Stomach (tissue), 9 donors: ENCODE data around the gene DNAJC3. TPM values are rescaled to one million over a fixed set of nuclear protein-coding genes. Genes with fewer than 3 reads are reported as not detected.
"Not testable (repeated sequence)": the region's sequence is repeated elsewhere in the genome, so short reads cannot be mapped to it uniquely, and the experiment has no call there.

Source experiments
- DNase-seq, 2 donors: peaks; one replicate each; pipeline versions ENCODE4 v3.0.0 to v3.0.0-alpha.2; 2013 to 2019
- H3K27ac ChIP-seq, 5 donors: fragments of 200-600 bp in 4 of 5; sonication (generic) in 4 of 5; one replicate each; pipeline ENCODE4 v1.5.1; 2013 to 2019; ENCODE audit warnings: mild to moderate bottlenecking in 1 of 5, moderate library complexity in 1 of 5
- H3K27me3 ChIP-seq, 3 donors: fragments of 200-600 bp; sonication (generic); one replicate each; pipeline ENCODE4 v1.5.1; 2017 to 2019; ENCODE audit warnings: mixed run types in 1 of 3
- H3K36me3 ChIP-seq, 4 donors: fragments of 200-600 bp; sonication (generic); 1 replicate in 3 of 4; 2 replicates in 1 of 4; pipeline ENCODE4 v1.5.1; 2016 to 2019
- H3K4me1 ChIP-seq, 4 donors: fragments of 200-600 bp; sonication (generic); one replicate each; pipeline ENCODE4 v1.5.1; 2016 to 2019
- H3K4me3 ChIP-seq, 4 donors: fragments of 200-600 bp; sonication (generic) in 3 of 4; one replicate each; pipeline ENCODE4 v1.5.1; 2016 to 2019; ENCODE audit warnings: mild to moderate bottlenecking in 1 of 4
- H3K9me3 ChIP-seq, 4 donors: fragments of 200-600 bp; sonication (generic); one replicate each; pipeline ENCODE4 v1.5.1; 2016 to 2019
- CTCF ChIP-seq, 7 experiments: fragments of 450-650 bp in 4 of 7; fragments of 200-600 bp in 3 of 7; sonication (generic) in 3 of 7; IDR thresholded peaks; one replicate each; pipeline ENCODE4 v1.5.1; 2016 to 2019; ENCODE audit warnings: antibody characterized with exemption in 7 of 7, control low read depth in 2 of 7, mild to moderate bottlenecking in 1 of 7
- EP300 ChIP-seq: sonication (generic); formaldehyde crosslinking; IDR thresholded peaks from one replicate; pipeline ENCODE4 v1.6.1; 2017; ENCODE audit warnings: antibody characterized with exemption
- POLR2A ChIP-seq, 4 donors: fragments of 450-650 bp; IDR thresholded peaks; one replicate each; pipeline ENCODE4 v1.6.1; 2016; ENCODE audit warnings: antibody characterized with exemption in 4 of 4, control low read depth in 2 of 4, mild to moderate bottlenecking in 1 of 4, moderate library complexity in 1 of 4
- POLR2AphosphoS5 ChIP-seq, 3 donors: sonication (generic); formaldehyde crosslinking; IDR thresholded peaks; one replicate each; pipeline ENCODE4 v1.6.1; 2016; ENCODE audit warnings: antibody characterized with exemption in 3 of 3
- WGBS, 5 donors: extraction: QIAGEN DNeasy Blood & Tissue Kit in 3 of 5; methylation state at CpG; one replicate each; pipeline versions ENCODE4 v1.1.5 to v1.1.7; 2013 to 2018; 5-methylcytosine and 5-hydroxymethylcytosine counted together
- intact Hi-C: fragments of 100-400 bp; cut with DNase I; formaldehyde crosslinking; loops from one replicate; pipeline ENCODE4 v1.15.1; 2023; ENCODE audit warnings: low total_unique reads
- polyA plus RNA-seq, 3 donors: library from polyadenylated mRNA; stranded (reverse); fragments of 200-250 nt; gene quantifications; one replicate each; pipeline ENCODE4 v1.2.3, GENCODE V29; 2013
- total RNA-seq, 5 donors: library from RNA; depleted of rRNA; stranded (reverse); fragments of >200 nt; gene quantifications; one replicate each; pipeline versions ENCODE4 v1.1.0 to v1.2.3, GENCODE V29; 2014 to 2016
- donor health status: healthy with polysubstance abuse.
- donor health status: Bipolar disorder and iron deficiency.
- donor health status: healthy.

The DNAJC3 gene
- total and polyA plus RNA-seq, 8 donors: 6.3 to 102 (median 11.9) TPM

- Histone ChIP-seq H3K4me3 (no peak overlapping the region), H3K36me3 (peaks cover 11 to 45% (median 43%) of the 10 kb centered on the region in 4 donors), H3K27ac (peak overlapping the region in 2 of 5 donors; percentile 40 to 60), H3K9me3 (peaks cover 0 to 10% (median 6%) of the 10 kb centered on the region in 4 donors), H3K27me3 (no peaks in the 10 kb centered on the region), H3K4me1 (peaks cover 0 to 41% (median 8%) of the 10 kb centered on the region in 4 donors)
- WGBS, 5 donors: 85 to 89% (median 86%) methylated on average over 4 of the region's 4 CpGs
- DNase-seq: no peak
- intact Hi-C loops: no loop called here
- TF ChIP-seq POLR2A (IDR thresholded peaks at IDR 0.05): no peak
Measured at GRCh38 chr13:95708811-95709500, 32.0 kb downstream of the DNAJC3 start.

GRCh38 chr13:95710313-95710712 is 33.4 kb downstream of the DNAJC3 start:
- intact Hi-C loops: no loop called here
- Histone ChIP-seq H3K27ac (no peak overlapping the region), H3K27me3 (no peaks in the 10 kb centered on the region), H3K36me3 (peaks cover 11 to 46% (median 45%) of the 10 kb centered on the region in 4 donors), H3K4me3 (no peak overlapping the region), H3K4me1 (peaks cover 0 to 48% (median 5%) of the 10 kb centered on the region in 4 donors), H3K9me3 (peaks cover 0 to 10% (median 6%) of the 10 kb centered on the region in 4 donors)
- TF ChIP-seq CTCF (IDR thresholded peaks at IDR 0.05): no peak
- no peak for TF ChIP-seq POLR2A (IDR thresholded peaks at IDR 0.05)
- TF ChIP-seq POLR2AphosphoS5 (IDR thresholded peaks at IDR 0.05): no peak
- no peak for TF ChIP-seq EP300
- DNase-seq: no peak
- WGBS, 5 donors: 75 to 87% (median 85%) methylated on average over 2 of the region's 2 CpGs

GRCh38 chr13:95712846-95713245 is 35.9 kb downstream of the DNAJC3 start:
- Histone ChIP-seq H3K36me3 (peaks cover 11 to 55% (median 47%) of the 10 kb centered on the region in 4 donors), H3K4me1 (peaks cover 0 to 30% (median 3%) of the 10 kb centered on the region in 4 donors), H3K9me3 (peaks cover 0 to 10% (median 6%) of the 10 kb centered on the region in 4 donors)
- 85 to 95% (median 90%) methylated on average over 4 of the region's 4 CpGs for WGBS, 5 donors
- DNase-seq, H3K4me3 ChIP-seq, intact Hi-C loops, H3K27me3 ChIP-seq, H3K27ac ChIP-seq: not testable (repeated sequence)

- Histone ChIP-seq H3K36me3 (peaks cover 11 to 55% (median 52%) of the 10 kb centered on the region in 4 donors), H3K4me1 (peaks cover 0 to 22% (median 0%) of the 10 kb centered on the region in 4 donors), H3K27ac (peak overlapping the region in 2 of 5 donors; percentile 8 to 48), H3K4me3 (no peak overlapping the region), H3K9me3 (peaks cover 0 to 10% (median 6%) of the 10 kb centered on the region in 4 donors), H3K27me3 (no peaks in the 10 kb centered on the region)
- 94 to 98% (median 97%) methylated on average over 3 of the region's 3 CpGs for WGBS, 5 donors
- intact Hi-C loops: no loop called here
- TF ChIP-seq EP300: no peak
- TF ChIP-seq POLR2AphosphoS5 (IDR thresholded peaks at IDR 0.05): no peak
- TF ChIP-seq CTCF (IDR thresholded peaks at IDR 0.05): no peak
- TF ChIP-seq POLR2A (IDR thresholded peaks at IDR 0.05): no peak
- no peak for DNase-seq
Measured at GRCh38 chr13:95713651-95714050, 36.7 kb downstream of the DNAJC3 start.

- Histone ChIP-seq H3K9me3 (peaks cover 0 to 10% (median 6%) of the 10 kb centered on the region in 4 donors), H3K27ac (peak overlapping the region in 2 of 5 donors; percentile 8 to 48), H3K4me1 (peaks cover 0 to 16% (median 0%) of the 10 kb centered on the region in 4 donors), H3K36me3 (peaks cover 11 to 56% (median 54%) of the 10 kb centered on the region in 4 donors), H3K27me3 (no peaks in the 10 kb centered on the region), H3K4me3 (no peak overlapping the region)
- 63 to 81% (median 74%) methylated on average over 3 of the region's 3 CpGs for WGBS, 5 donors
- intact Hi-C loops: no loop called here
- no peak for DNase-seq
- TF ChIP-seq POLR2AphosphoS5 (IDR thresholded peaks at IDR 0.05) (peak in 1 of 3 donors; percentile 20), EP300 (no peak), POLR2A (IDR thresholded peaks at IDR 0.05) (no peak), CTCF (IDR thresholded peaks at IDR 0.05) (no peak)
Measured at GRCh38 chr13:95714142-95714832, 37.3 kb downstream of the DNAJC3 start.
